Astrocyte (in vitro differentiated cells and primary cell): ENCODE measurements around the gene TNNI3K. TPM values are rescaled to one million over a fixed set of nuclear protein-coding genes. Genes with fewer than 3 reads are reported as not detected.

Experiments used
- DNase-seq: peaks from one replicate; pipeline ENCODE4 v3.0.0-alpha.2; 2010; ENCODE audit warnings: low read depth
- FAIRE-seq: peaks from 2 replicates; lab custom pipeline; 2011; peaks lifted over from hg19 to GRCh38; lab: Jason Lieb, UNC
- H2AFZ ChIP-seq: 2 replicates; pipeline ENCODE4 v1.6.0; 2012; ENCODE audit warnings: low read depth, low read length, inconsistent platforms
- H3K27ac ChIP-seq: 2 replicates; pipeline ENCODE4 v1.5.1; 2011; ENCODE audit warnings: low read depth, low read length, inconsistent platforms
- H3K27me3 ChIP-seq: 2 replicates; pipeline ENCODE4 v1.6.0; 2011; ENCODE audit warnings: low read length, inconsistent platforms; ENCODE audit not compliant: insufficient read depth
- H3K36me3 ChIP-seq: 2 replicates; pipeline ENCODE4 v1.5.1; 2011; ENCODE audit warnings: low read length, inconsistent platforms; ENCODE audit not compliant: insufficient read depth
- H3K4me1 ChIP-seq: 2 replicates; pipeline ENCODE4 v1.5.1; 2011; ENCODE audit warnings: low read length, inconsistent platforms; ENCODE audit not compliant: insufficient read depth
- H3K4me2 ChIP-seq: 2 replicates; pipeline ENCODE4 v1.6.0; 2012; ENCODE audit warnings: low read length, inconsistent platforms
- H3K4me3 ChIP-seq: 2 replicates; pipeline ENCODE4 v1.5.1; 2011; ENCODE audit warnings: low read depth, mild to moderate bottlenecking, low read length, inconsistent platforms; ENCODE audit not compliant: insufficient read depth
- H3K79me2 ChIP-seq: 2 replicates; pipeline ENCODE4 v1.6.0; 2012; ENCODE audit warnings: mild to moderate bottlenecking, low read length, inconsistent platforms; ENCODE audit not compliant: insufficient read depth
- H3K9ac ChIP-seq: 2 replicates; pipeline ENCODE4 v1.6.0; 2012; ENCODE audit warnings: mild to moderate bottlenecking, low read length, inconsistent platforms
- H3K9me3 ChIP-seq: 2 replicates; pipeline ENCODE4 v1.5.1; 2012; ENCODE audit warnings: low read depth, mild to moderate bottlenecking, low read length, inconsistent platforms; ENCODE audit not compliant: insufficient read depth
- H4K20me1 ChIP-seq: 2 replicates; pipeline ENCODE4 v1.6.0; 2012; ENCODE audit warnings: low read length, inconsistent platforms; ENCODE audit not compliant: insufficient read depth
- H3K27ac Mint-ChIP-seq: one replicate; pipeline ENCODE4 v1.8.0; 2021; ENCODE audit warnings: mild to moderate bottlenecking, mixed read lengths; ENCODE audit not compliant: unreplicated experiment
- H3K27me3 Mint-ChIP-seq: one replicate; pipeline ENCODE4 v1.8.0; 2021; ENCODE audit warnings: low read depth, mixed read lengths; ENCODE audit not compliant: unreplicated experiment
- H3K36me3 Mint-ChIP-seq: one replicate; pipeline ENCODE4 v1.8.0; 2021; ENCODE audit warnings: low read depth, mixed read lengths; ENCODE audit not compliant: unreplicated experiment
- H3K4me1 Mint-ChIP-seq: one replicate; pipeline ENCODE4 v1.8.0; 2021; ENCODE audit warnings: low read depth, mixed read lengths; ENCODE audit not compliant: unreplicated experiment
- H3K4me3 Mint-ChIP-seq: one replicate; pipeline ENCODE4 v1.8.0; 2021; ENCODE audit warnings: mild to moderate bottlenecking, moderate library complexity, mixed read lengths; ENCODE audit not compliant: unreplicated experiment
- H3K9me3 Mint-ChIP-seq: one replicate; pipeline ENCODE4 v1.8.0; 2021; ENCODE audit warnings: mild to moderate bottlenecking, mixed read lengths; ENCODE audit not compliant: unreplicated experiment
- EZH2 ChIP-seq: IDR thresholded peaks from 2 replicates; pipeline ENCODE4 v1.6.1; 2012; ENCODE audit warnings: mild to moderate bottlenecking, low read length, inconsistent platforms; ENCODE audit not compliant: insufficient read depth
- total RNA-seq: library from RNA; stranded (reverse); gene quantifications from 2 replicates; pipeline ENCODE4 v1.2.1, GENCODE V29; 2021
- TF ChIP-seq, protein P1 (sequence below): IDR thresholded peaks from 2 replicates; pipeline ENCODE4 v1.5.1; 2011; ENCODE audit warnings: low read depth, mild to moderate bottlenecking, inconsistent platforms, low read length, moderate library complexity; ENCODE audit not compliant: insufficient read depth

Gene TNNI3K
- total RNA-seq, 1 donor from 2014 or later, result 0.45 TPM

DNA sequence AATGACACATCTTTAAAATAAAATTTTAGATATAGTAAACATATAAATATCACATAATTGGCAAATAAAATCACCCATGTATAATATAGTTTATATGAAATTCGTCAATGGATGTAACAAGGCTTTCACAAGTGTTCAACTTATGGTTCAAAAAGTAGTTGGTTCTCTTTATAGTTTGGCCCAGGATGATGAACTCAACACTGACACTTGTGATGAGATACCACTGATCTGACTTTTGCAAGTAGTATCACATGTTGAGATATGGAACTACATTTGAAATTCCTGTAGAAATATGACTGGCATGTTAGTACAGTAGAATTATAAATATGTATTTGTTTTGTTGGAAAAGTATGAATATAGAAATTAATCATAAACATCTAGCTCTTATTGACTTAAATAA, 1.8 kb downstream of the TNNI3K start:
- DNase-seq (no peak), FAIRE-seq (no peak)
- Histone ChIP-seq H3K36me3 (no peaks in the 10 kb centered on the region), H3K4me3 (no peak overlapping the region), H2AFZ (no peak overlapping the region), H3K9ac (no peak overlapping the region), H4K20me1 (no peaks in the 10 kb centered on the region), H3K27me3 (no peaks in the 10 kb centered on the region), H3K9me3 (no peaks in the 10 kb centered on the region), H3K4me2 (no peak overlapping the region), H3K79me2 (no peaks in the 10 kb centered on the region), H3K4me1 (no peaks in the 10 kb centered on the region), H3K27ac (no peak overlapping the region)
- no peaks in the 10 kb centered on the region for H3K36me3 Mint-ChIP-seq
- H3K4me1 Mint-ChIP-seq, result no peaks in the 10 kb centered on the region
- no peaks in the 10 kb centered on the region for H3K9me3 Mint-ChIP-seq
- TF ChIP-seq EZH2, result no peak
- TF ChIP-seq, protein P1, sequence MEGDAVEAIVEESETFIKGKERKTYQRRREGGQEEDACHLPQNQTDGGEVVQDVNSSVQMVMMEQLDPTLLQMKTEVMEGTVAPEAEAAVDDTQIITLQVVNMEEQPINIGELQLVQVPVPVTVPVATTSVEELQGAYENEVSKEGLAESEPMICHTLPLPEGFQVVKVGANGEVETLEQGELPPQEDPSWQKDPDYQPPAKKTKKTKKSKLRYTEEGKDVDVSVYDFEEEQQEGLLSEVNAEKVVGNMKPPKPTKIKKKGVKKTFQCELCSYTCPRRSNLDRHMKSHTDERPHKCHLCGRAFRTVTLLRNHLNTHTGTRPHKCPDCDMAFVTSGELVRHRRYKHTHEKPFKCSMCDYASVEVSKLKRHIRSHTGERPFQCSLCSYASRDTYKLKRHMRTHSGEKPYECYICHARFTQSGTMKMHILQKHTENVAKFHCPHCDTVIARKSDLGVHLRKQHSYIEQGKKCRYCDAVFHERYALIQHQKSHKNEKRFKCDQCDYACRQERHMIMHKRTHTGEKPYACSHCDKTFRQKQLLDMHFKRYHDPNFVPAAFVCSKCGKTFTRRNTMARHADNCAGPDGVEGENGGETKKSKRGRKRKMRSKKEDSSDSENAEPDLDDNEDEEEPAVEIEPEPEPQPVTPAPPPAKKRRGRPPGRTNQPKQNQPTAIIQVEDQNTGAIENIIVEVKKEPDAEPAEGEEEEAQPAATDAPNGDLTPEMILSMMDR, result no peak
- no peaks in the 10 kb centered on the region for H3K27me3 Mint-ChIP-seq
- H3K27ac Mint-ChIP-seq, result no peak overlapping the region
- no peak overlapping the region for H3K4me3 Mint-ChIP-seq

DNA sequence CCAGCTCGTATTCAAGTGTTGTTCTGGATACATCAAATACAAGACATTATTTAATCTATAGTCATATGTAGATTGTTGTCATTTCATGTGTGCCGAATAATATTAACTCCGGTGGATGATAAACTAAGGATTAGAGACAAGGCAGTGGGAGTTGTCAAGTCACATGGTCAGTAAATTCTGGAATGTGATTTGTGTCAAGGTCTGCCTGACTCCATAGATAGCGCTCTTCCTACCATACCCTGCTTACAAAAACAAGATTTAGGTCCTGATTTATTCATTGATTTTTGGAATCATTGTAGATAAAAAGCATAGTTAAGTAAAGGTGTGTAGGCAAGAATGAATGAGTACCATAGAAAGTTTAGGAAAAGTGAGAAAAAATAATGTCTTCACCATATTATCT, 2.6 kb downstream of the TNNI3K start:
- Histone ChIP-seq H3K27me3 (no peaks in the 10 kb centered on the region), H3K9me3 (no peaks in the 10 kb centered on the region), H3K9ac (no peak overlapping the region), H4K20me1 (no peaks in the 10 kb centered on the region), H3K79me2 (no peaks in the 10 kb centered on the region), H3K4me3 (no peak overlapping the region), H3K36me3 (no peaks in the 10 kb centered on the region), H3K4me1 (no peaks in the 10 kb centered on the region), H2AFZ (no peak overlapping the region), H3K4me2 (no peak overlapping the region), H3K27ac (no peak overlapping the region)
- Mint-ChIP-seq H3K9me3 (no peaks in the 10 kb centered on the region), H3K27ac (no peak overlapping the region), H3K4me3 (no peak overlapping the region), H3K36me3 (no peaks in the 10 kb centered on the region), H3K4me1 (no peaks in the 10 kb centered on the region), H3K27me3 (no peaks in the 10 kb centered on the region)
- TF ChIP-seq EZH2, result no peak
- TF ChIP-seq, protein P1, result no peak
- no peak for DNase-seq
- FAIRE-seq, result no peak

DNA sequence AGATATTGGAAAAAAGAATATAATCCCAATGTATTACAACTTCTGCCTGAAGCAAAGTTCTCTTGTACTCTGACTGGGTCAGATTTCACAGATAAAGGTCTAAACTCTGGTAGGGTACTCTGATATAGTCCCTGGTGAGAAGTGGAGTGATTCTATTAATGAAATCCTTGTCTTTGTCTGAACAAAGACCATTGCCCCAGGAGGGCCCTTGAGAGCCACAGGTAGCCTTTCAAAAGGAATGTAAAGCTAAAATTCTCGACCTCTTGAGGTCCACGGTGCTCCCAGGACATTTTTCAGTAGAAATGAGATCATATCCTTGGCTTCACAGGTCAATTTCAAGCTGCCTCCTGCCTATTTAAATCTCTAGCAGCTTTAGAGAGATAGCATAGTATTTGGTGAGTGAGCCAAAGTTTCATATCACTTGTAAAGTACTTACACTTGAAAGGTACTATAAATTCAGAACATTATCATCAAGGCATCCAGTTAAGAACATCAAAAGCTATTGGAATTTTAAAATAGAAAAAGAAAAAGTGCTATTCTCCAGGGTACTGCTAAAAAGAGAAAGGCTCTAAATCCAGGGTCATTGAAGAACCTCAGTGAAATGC, 10.1 kb downstream of the TNNI3K start:
- Mint-ChIP-seq H3K27ac (no peak overlapping the region), H3K9me3 (no peaks in the 10 kb centered on the region), H3K27me3 (no peaks in the 10 kb centered on the region), H3K36me3 (no peaks in the 10 kb centered on the region), H3K4me1 (peaks cover 25% of the 10 kb centered on the region), H3K4me3 (no peak overlapping the region)
- Histone ChIP-seq H3K79me2 (no peaks in the 10 kb centered on the region), H3K27ac (no peak overlapping the region), H3K9me3 (no peaks in the 10 kb centered on the region), H3K27me3 (no peaks in the 10 kb centered on the region), H3K4me1 (peaks cover 4% of the 10 kb centered on the region), H3K9ac (no peak overlapping the region), H4K20me1 (no peaks in the 10 kb centered on the region), H3K36me3 (no peaks in the 10 kb centered on the region), H3K4me3 (no peak overlapping the region), H2AFZ (no peak overlapping the region), H3K4me2 (no peak overlapping the region)
- no peak for DNase-seq
- TF ChIP-seq EZH2, result no peak
- TF ChIP-seq, protein P1, result no peak
- FAIRE-seq, result no peak
